LNCAP (cell line): ENCODE results near the gene USP15.

Experiments
- TF ChIP-seq, protein P1 (sequence below): fragments of 450-650 bp; IDR thresholded peaks from 2 replicates; pipeline ENCODE4 v1.5.1; 2017; ENCODE audit warnings: mild to moderate bottlenecking

Gene USP15

GRCh38 chr12:62258231-62258630 lies 2.0 kb upstream of the USP15 start:
- TF ChIP-seq, protein P1, sequence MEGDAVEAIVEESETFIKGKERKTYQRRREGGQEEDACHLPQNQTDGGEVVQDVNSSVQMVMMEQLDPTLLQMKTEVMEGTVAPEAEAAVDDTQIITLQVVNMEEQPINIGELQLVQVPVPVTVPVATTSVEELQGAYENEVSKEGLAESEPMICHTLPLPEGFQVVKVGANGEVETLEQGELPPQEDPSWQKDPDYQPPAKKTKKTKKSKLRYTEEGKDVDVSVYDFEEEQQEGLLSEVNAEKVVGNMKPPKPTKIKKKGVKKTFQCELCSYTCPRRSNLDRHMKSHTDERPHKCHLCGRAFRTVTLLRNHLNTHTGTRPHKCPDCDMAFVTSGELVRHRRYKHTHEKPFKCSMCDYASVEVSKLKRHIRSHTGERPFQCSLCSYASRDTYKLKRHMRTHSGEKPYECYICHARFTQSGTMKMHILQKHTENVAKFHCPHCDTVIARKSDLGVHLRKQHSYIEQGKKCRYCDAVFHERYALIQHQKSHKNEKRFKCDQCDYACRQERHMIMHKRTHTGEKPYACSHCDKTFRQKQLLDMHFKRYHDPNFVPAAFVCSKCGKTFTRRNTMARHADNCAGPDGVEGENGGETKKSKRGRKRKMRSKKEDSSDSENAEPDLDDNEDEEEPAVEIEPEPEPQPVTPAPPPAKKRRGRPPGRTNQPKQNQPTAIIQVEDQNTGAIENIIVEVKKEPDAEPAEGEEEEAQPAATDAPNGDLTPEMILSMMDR = no peak

- TF ChIP-seq, protein P1 = no peak
Observed at GRCh38 chr12:62258941-62259630, 1.1 kb upstream of the USP15 start.

- TF ChIP-seq, protein P1 = no peak
Observed at GRCh38 chr12:62259631-62259992, 592 bp upstream of the USP15 start.

GRCh38 chr12:62260733-62261683 lies 804 bp downstream of the USP15 start:
- TF ChIP-seq, protein P1 = no peak

- TF ChIP-seq, protein P1 = no peak
Observed at GRCh38 chr12:62261876-62262517, 1.8 kb downstream of the USP15 start.

DNA sequence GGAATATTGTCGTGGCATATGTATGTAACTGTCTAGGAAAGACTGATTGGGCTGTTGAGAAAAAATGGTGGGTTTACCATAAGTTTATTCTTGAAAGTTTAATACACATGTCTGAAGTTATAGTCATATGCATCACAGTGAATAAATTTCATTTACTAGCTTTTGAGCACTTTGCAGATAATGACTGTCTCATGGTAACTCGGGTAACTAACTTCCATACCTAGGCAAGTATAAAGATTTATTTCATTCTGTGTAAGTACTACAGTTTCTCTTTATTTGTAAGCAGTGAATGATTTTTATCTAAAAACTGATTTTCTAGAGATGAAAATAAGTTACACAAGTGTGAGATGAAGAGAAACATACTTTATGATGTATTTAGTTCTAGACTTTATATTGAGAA lies 3.0 kb downstream of the USP15 start:
- TF ChIP-seq, protein P1 = no peak

DNA sequence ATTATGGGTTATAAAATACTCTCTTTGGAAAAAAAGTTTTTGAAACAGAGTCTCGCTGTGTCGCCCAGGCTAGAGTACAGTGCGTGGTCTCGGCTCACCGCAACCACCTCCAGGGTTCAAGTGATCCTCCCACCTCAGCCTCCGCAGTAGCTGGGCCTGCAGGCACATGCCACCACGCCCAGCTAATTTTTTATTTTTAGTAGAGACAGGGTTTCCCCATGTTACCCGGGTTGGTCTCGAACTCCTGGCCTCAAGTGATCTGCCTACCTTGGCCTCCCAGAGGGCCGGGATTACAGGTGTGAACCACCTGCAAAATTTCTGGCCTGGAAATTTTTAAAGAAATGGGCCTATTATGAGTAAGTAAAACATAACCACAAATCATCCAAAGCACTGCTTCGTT lies 3.8 kb downstream of the USP15 start:
- TF ChIP-seq, protein P1 = no peak
